ENCODE results near the gene KBTBD7.

DNA sequence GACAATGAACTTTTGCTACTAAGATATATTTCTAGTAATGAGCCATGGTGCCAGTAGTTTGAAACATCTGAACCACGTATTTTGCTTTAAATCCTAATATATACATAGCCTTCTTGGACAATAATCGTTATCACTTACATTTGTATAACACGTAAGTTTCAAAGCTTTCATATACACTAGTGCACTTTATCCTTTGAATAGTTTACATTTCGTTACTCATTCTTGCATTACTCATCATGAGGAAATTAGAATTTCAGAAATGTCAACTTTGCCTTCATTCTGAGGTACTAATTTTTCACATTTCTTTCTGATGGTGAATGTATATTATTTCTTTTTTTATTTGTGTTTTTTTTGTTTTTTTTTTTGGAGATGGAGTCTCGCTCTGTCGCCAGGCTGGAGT is 5.8 kb downstream of the KBTBD7 start:
- TF ChIP-seq, protein P1, sequence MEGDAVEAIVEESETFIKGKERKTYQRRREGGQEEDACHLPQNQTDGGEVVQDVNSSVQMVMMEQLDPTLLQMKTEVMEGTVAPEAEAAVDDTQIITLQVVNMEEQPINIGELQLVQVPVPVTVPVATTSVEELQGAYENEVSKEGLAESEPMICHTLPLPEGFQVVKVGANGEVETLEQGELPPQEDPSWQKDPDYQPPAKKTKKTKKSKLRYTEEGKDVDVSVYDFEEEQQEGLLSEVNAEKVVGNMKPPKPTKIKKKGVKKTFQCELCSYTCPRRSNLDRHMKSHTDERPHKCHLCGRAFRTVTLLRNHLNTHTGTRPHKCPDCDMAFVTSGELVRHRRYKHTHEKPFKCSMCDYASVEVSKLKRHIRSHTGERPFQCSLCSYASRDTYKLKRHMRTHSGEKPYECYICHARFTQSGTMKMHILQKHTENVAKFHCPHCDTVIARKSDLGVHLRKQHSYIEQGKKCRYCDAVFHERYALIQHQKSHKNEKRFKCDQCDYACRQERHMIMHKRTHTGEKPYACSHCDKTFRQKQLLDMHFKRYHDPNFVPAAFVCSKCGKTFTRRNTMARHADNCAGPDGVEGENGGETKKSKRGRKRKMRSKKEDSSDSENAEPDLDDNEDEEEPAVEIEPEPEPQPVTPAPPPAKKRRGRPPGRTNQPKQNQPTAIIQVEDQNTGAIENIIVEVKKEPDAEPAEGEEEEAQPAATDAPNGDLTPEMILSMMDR (IDR thresholded peaks at IDR 0.05): no peak
- TF ChIP-seq POLR2A (IDR thresholded peaks at IDR 0.05): no peak

All from heart left ventricle (tissue), 13 donors.